Sigmoid colon (tissue), 4 donors: ENCODE measurements around the gene INTS14.

Experiments
- CTCF ChIP-seq, 4 experiments: fragments of 450-650 bp in 3 of 4; fragments of 200-600 bp in 1 of 4; IDR thresholded peaks; one replicate each; pipeline ENCODE4 v1.5.1; 2016 to 2019; ENCODE audit warnings: antibody characterized with exemption in 4 of 4, mild to moderate bottlenecking in 3 of 4, moderate library complexity in 2 of 4
- EP300 ChIP-seq, 4 donors: sonication (generic); formaldehyde crosslinking; IDR thresholded peaks; one replicate each; pipeline ENCODE4 v1.6.1; 2017; ENCODE audit warnings: antibody characterized with exemption in 4 of 4
- POLR2A ChIP-seq, 2 donors: fragments of 450-650 bp; IDR thresholded peaks; one replicate each; pipeline ENCODE4 v1.6.1; 2016; ENCODE audit warnings: antibody characterized with exemption in 2 of 2, mild to moderate bottlenecking in 2 of 2, moderate library complexity in 2 of 2
- POLR2AphosphoS5 ChIP-seq, 4 donors: sonication (generic); formaldehyde crosslinking; IDR thresholded peaks; one replicate each; pipeline ENCODE4 v1.6.1; 2017; ENCODE audit warnings: antibody characterized with exemption in 4 of 4

GRCh38 chr15:65533057-65533756 lies 77.7 kb downstream of the INTS14 start:
- no peak for TF ChIP-seq POLR2A (IDR thresholded peaks at IDR 0.05)
- TF ChIP-seq CTCF (IDR thresholded peaks at IDR 0.05) = no peak
- TF ChIP-seq EP300 (IDR thresholded peaks at IDR 0.05) = no peak
- TF ChIP-seq POLR2AphosphoS5 (IDR thresholded peaks at IDR 0.05) = no peak
